ENCODE data around the gene IL26.

- TF ChIP-seq CTCF (IDR thresholded peaks at IDR 0.05) (no peak), POLR2A (IDR thresholded peaks at IDR 0.05) (no peak)
Observed at GRCh38 chr12:68159681-68160304, 65.8 kb downstream of the IL26 start, which contains the start of gene IFNG.
